ENCODE measurements around the gene ASB8. TPM values are rescaled to one million over a fixed set of nuclear protein-coding genes. Genes with fewer than 3 reads are reported as not detected.
A peak's percentile ranks its signal among the peaks of the same experiment; 100 is the strongest.

Gene ASB8
- total RNA-seq, 1 donor from 2014 or later, result 24.7 TPM

GRCh38 chr12:48106681-48107613 is 50.4 kb downstream of the ASB8 start:
- DNase-seq (ENCODE audit: low spot score) (no peak), ATAC-seq (peak; percentile 5)

GRCh38 chr12:48105867-48106680 is 51.2 kb downstream of the ASB8 start, which contains the start of gene SENP1:
Gene SENP1 (minus strand): TSS chr12:48106079. CDS start chr12:48101472, 4,607 bp downstream.
- ATAC-seq (peak; percentile 97), DNase-seq (ENCODE audit: low spot score) (peak; percentile 92)

- DNase-seq (ENCODE audit: low spot score) (no peak), ATAC-seq (no peak)
Observed at GRCh38 chr12:48105321-48105866, 51.9 kb downstream of the ASB8 start.

GRCh38 chr12:48104531-48104930 is 52.8 kb downstream of the ASB8 start:
- ATAC-seq (no peak), DNase-seq (ENCODE audit: low spot score) (no peak)

Other genes starting within 250 kb of the ASB8 start
- 14.8 TPM for gene TMEM106C, start 193.9 kb downstream of the ASB8 start, total RNA-seq
- 0.08 TPM for gene COL2A1, start 153.0 kb downstream of the ASB8 start, total RNA-seq
- gene SENP1, start 51.4 kb downstream of the ASB8 start, total RNA-seq, result 3.9 TPM
- gene PFKM, start 38.2 kb downstream of the ASB8 start, total RNA-seq, result 5.4 TPM
- gene CCDC184, start 26.1 kb upstream of the ASB8 start, total RNA-seq, result not detected
- gene OR10AD1, start 45.8 kb upstream of the ASB8 start, total RNA-seq, result not detected
- gene ZNF641, start 193.4 kb upstream of the ASB8 start, total RNA-seq, result 7.8 TPM

Measured in left lobe of liver (tissue), 2 donors.